Kasumi-1 (cell line): ENCODE data around the gene RAB5A.
"Not testable (repeated sequence)": the region's sequence is repeated elsewhere in the genome, so short reads cannot be mapped to it uniquely, and the experiment has no call there.

Source experiments
- DNase-seq, 2 experiments: peaks; one replicate each; lab custom pipeline; 2025; lab: John Stamatoyannopoulos, UW

The RAB5A gene

GRCh38 chr3:20023623-20024405 lies 76.9 kb downstream of the RAB5A start:
- peak; percentile 29 to 49 for DNase-seq

GRCh38 chr3:20027136-20027535 lies 80.2 kb downstream of the RAB5A start:
- no peak for DNase-seq

- no peak for DNase-seq
Measured at GRCh38 chr3:20028905-20029331, 82.0 kb downstream of the RAB5A start.

- DNase-seq: not testable (repeated sequence)
Measured at GRCh38 chr3:20031939-20032338, 85.0 kb downstream of the RAB5A start.
